Suprapubic skin (tissue), 4 donors: Measurements from ENCODE around the gene PC.

Source experiments
- EP300 ChIP-seq: sonication (generic); formaldehyde crosslinking; IDR thresholded peaks from one replicate; pipeline ENCODE4 v1.6.1; 2017; ENCODE audit warnings: antibody characterized with exemption
- POLR2A ChIP-seq, 2 donors: fragments of 450-650 bp; IDR thresholded peaks; one replicate each; pipeline ENCODE4 v1.6.1; 2017; ENCODE audit warnings: antibody characterized with exemption in 2 of 2, mild to moderate bottlenecking in 2 of 2, moderate library complexity in 2 of 2
- POLR2AphosphoS5 ChIP-seq, 3 donors: sonication (generic); formaldehyde crosslinking; IDR thresholded peaks; one replicate each; pipeline ENCODE4 v1.6.1; 2017; ENCODE audit warnings: antibody characterized with exemption in 3 of 3
- TF ChIP-seq, protein P1 (sequence below), 2 donors: fragments of 200-600 bp in 1 of 2; fragments of 450-650 bp in 1 of 2; sonication (generic) in 1 of 2; IDR thresholded peaks; one replicate each; pipeline ENCODE4 v1.5.1; 2016 to 2019; ENCODE audit warnings: antibody characterized with exemption in 2 of 2, mild to moderate bottlenecking in 1 of 2, moderate library complexity in 1 of 2

- TF ChIP-seq, protein P1, sequence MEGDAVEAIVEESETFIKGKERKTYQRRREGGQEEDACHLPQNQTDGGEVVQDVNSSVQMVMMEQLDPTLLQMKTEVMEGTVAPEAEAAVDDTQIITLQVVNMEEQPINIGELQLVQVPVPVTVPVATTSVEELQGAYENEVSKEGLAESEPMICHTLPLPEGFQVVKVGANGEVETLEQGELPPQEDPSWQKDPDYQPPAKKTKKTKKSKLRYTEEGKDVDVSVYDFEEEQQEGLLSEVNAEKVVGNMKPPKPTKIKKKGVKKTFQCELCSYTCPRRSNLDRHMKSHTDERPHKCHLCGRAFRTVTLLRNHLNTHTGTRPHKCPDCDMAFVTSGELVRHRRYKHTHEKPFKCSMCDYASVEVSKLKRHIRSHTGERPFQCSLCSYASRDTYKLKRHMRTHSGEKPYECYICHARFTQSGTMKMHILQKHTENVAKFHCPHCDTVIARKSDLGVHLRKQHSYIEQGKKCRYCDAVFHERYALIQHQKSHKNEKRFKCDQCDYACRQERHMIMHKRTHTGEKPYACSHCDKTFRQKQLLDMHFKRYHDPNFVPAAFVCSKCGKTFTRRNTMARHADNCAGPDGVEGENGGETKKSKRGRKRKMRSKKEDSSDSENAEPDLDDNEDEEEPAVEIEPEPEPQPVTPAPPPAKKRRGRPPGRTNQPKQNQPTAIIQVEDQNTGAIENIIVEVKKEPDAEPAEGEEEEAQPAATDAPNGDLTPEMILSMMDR (IDR thresholded peaks at IDR 0.05), result no peak
- TF ChIP-seq POLR2A (IDR thresholded peaks at IDR 0.05) (no peak), POLR2AphosphoS5 (IDR thresholded peaks at IDR 0.05) (no peak), EP300 (no peak)
Measured at GRCh38 chr11:66823700-66824099, 134.5 kb downstream of the PC start.
